T-helper 17 cell (primary cell): Measurements from ENCODE around the gene DIP2C. TPM values are rescaled to one million over a fixed set of nuclear protein-coding genes. Genes with fewer than 3 reads are reported as not detected.

Experiments
- ATAC-seq: fragments of 150-1000 bp; cut with Tn5 transposase; 2 replicates; pipeline ENCODE4 v1.10.0; 2021; ENCODE audit warnings: mild to moderate bottlenecking, moderate library complexity
- DNase-seq, 3 donors: peaks; one replicate each; pipeline versions ENCODE4 v3.0.0 to v3.0.0-alpha.2; 2020 to 2021
- H3K9me3 ChIP-seq: one replicate; pipeline ENCODE4 v1.7.0; 2013; ENCODE audit warnings: low read length, mild to moderate bottlenecking; ENCODE audit not compliant: control insufficient read depth, poor library complexity, severe bottlenecking
- H3K27ac Mint-ChIP-seq: one replicate; pipeline ENCODE4 v1.8.0; 2022; ENCODE audit warnings: mild to moderate bottlenecking, moderate library complexity, mixed read lengths
- H3K27me3 Mint-ChIP-seq: one replicate; pipeline ENCODE4 v1.8.0; 2022; ENCODE audit warnings: mixed read lengths
- H3K36me3 Mint-ChIP-seq: one replicate; pipeline ENCODE4 v1.8.0; 2022; ENCODE audit warnings: low read depth, mixed read lengths
- H3K4me1 Mint-ChIP-seq: one replicate; pipeline ENCODE4 v1.8.0; 2022; ENCODE audit warnings: mild to moderate bottlenecking, mixed read lengths
- H3K4me3 Mint-ChIP-seq: one replicate; pipeline ENCODE4 v1.8.0; 2022; ENCODE audit warnings: mild to moderate bottlenecking, moderate library complexity, mixed read lengths
- total RNA-seq, 4 donors: library from RNA in 2 of 4; stranded (reverse) in 2 of 4; gene quantifications; one replicate each; pipeline ENCODE4 v1.2.3 and lab custom pipeline; 2022 to 2026

The DIP2C gene
- total RNA-seq, 2 donors from 2014 or later, result 4.1 to 6.0 TPM

- ATAC-seq, result no peak
- H3K27ac Mint-ChIP-seq, result no peak overlapping the region
- H3K4me3 Mint-ChIP-seq, result no peak overlapping the region
- peaks cover 47% of the 10 kb centered on the region for H3K27me3 Mint-ChIP-seq
- H3K36me3 Mint-ChIP-seq, result no peaks in the 10 kb centered on the region
- H3K9me3 ChIP-seq, result no peaks in the 10 kb centered on the region
- DNase-seq, result no peak
- H3K4me1 Mint-ChIP-seq, result peaks cover 13% of the 10 kb centered on the region
These were observed 63.4 kb downstream of the DIP2C start for GRCh38 chr10:625751-626711.

- no peak for ATAC-seq
- no peak overlapping the region for H3K27ac Mint-ChIP-seq
- no peak overlapping the region for H3K4me3 Mint-ChIP-seq
- peaks cover 51% of the 10 kb centered on the region for H3K27me3 Mint-ChIP-seq
- DNase-seq, result no peak
- no peaks in the 10 kb centered on the region for H3K36me3 Mint-ChIP-seq
- H3K4me1 Mint-ChIP-seq, result peaks cover 14% of the 10 kb centered on the region
- H3K9me3 ChIP-seq, result no peaks in the 10 kb centered on the region
These were observed 64.2 kb downstream of the DIP2C start for GRCh38 chr10:625333-625696.

GRCh38 chr10:624605-625332, 64.7 kb downstream of the DIP2C start:
- no peak for ATAC-seq
- Mint-ChIP-seq H3K36me3 (no peaks in the 10 kb centered on the region), H3K27ac (no peak overlapping the region), H3K4me1 (peaks cover 16% of the 10 kb centered on the region), H3K4me3 (no peak overlapping the region), H3K27me3 (peaks cover 56% of the 10 kb centered on the region)
- no peaks in the 10 kb centered on the region for H3K9me3 ChIP-seq
- DNase-seq, result no peak

DNA sequence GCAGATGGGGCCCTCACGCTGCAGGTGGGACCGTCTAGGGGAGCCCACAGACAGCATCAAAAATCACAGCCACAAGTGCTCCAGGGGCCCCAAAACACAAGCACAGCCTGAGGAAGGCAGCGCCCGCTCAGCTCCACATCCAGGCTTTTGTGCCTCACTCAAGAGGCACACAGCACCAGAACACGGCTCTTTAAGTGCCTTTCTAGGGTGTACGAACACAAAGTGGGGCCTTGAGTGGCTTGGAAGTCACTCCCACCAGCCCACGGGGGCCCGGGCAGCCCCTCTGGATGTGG, 65.2 kb downstream of the DIP2C start:
- Mint-ChIP-seq H3K4me1 (peaks cover 16% of the 10 kb centered on the region), H3K27ac (no peak overlapping the region), H3K36me3 (no peaks in the 10 kb centered on the region), H3K27me3 (peaks cover 59% of the 10 kb centered on the region), H3K4me3 (no peak overlapping the region)
- ATAC-seq (no peak), DNase-seq (no peak)
- H3K9me3 ChIP-seq, result no peaks in the 10 kb centered on the region

GRCh38 chr10:623477-624311, 65.8 kb downstream of the DIP2C start:
- peaks cover 59% of the 10 kb centered on the region for H3K27me3 Mint-ChIP-seq
- peaks cover 11% of the 10 kb centered on the region for H3K4me1 Mint-ChIP-seq
- H3K9me3 ChIP-seq, result no peaks in the 10 kb centered on the region
- H3K27ac Mint-ChIP-seq, result no peak overlapping the region
- H3K4me3 Mint-ChIP-seq, result no peak overlapping the region
- ATAC-seq (no peak), DNase-seq (no peak)
- no peaks in the 10 kb centered on the region for H3K36me3 Mint-ChIP-seq

GRCh38 chr10:623014-623413, 66.5 kb downstream of the DIP2C start:
- Mint-ChIP-seq H3K27ac (no peak overlapping the region), H3K4me3 (no peak overlapping the region), H3K4me1 (peaks cover 9% of the 10 kb centered on the region), H3K27me3 (peaks cover 60% of the 10 kb centered on the region), H3K36me3 (no peaks in the 10 kb centered on the region)
- no peaks in the 10 kb centered on the region for H3K9me3 ChIP-seq
- DNase-seq (no peak), ATAC-seq (no peak)

DNA sequence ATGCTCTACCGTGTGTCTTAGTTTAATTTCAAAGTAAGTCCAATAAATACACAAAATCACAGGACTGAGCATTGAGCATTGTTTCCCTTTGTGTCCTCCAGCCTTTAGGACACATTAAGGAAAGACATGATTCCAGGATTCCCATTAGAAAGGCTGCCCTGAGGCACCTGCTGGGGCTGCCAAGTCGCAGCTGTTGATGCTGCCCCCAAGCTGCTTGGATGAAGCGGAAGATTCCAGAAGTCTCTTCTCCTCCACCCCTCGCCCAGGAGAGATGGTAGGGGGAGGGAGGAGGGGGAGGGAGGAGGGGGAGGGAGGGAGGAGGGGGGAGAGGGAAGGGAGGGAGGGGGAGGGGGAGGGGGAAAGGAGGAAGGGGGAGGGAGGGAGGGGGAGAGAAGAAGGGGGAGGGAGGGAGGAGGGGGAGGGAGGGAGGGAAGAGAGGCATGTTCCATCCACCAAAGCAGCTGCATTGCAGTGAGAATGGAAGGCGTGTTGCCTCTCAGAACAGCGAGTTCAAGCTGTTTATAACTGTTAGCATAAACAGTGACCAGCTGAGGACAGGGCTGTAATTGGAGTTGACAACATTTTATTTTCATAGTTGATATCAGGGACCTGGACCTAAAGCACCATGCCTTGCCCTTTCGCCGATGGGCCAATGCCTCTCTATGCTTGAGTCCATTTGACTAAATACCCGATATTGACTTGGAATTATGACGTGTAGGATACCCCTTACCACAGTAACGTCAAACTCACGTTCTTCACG, 67.3 kb downstream of the DIP2C start:
- ATAC-seq, result no peak
- peaks cover 64% of the 10 kb centered on the region for H3K27me3 Mint-ChIP-seq
- H3K4me1 Mint-ChIP-seq, result peaks cover 9% of the 10 kb centered on the region
- no peak overlapping the region for H3K4me3 Mint-ChIP-seq
- no peak overlapping the region for H3K27ac Mint-ChIP-seq
- DNase-seq, result no peak
- H3K9me3 ChIP-seq, result no peaks in the 10 kb centered on the region
- no peaks in the 10 kb centered on the region for H3K36me3 Mint-ChIP-seq

DNA sequence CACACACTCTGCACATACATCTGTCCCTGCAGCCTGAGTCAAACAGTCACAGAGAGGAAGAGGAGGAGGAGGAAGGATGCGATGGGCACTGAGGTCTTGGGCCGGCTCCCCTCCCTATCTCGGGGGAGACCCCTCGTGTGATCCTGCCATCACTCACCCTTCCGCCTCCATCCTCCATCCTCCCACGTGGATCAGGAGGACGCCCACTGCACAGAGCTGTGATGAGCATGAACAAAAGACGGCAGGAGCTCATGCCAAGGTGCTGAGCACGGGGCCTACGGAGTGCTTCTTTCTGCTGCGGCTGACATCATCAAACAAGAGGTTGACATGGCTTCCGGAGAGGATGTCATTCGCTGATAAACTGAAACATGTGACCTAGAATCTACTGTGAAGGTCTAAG, 68.0 kb downstream of the DIP2C start:
- ATAC-seq (no peak), DNase-seq (no peak)
- Mint-ChIP-seq H3K36me3 (no peaks in the 10 kb centered on the region), H3K27ac (no peak overlapping the region), H3K27me3 (peaks cover 70% of the 10 kb centered on the region), H3K4me3 (no peak overlapping the region), H3K4me1 (peaks cover 9% of the 10 kb centered on the region)
- no peaks in the 10 kb centered on the region for H3K9me3 ChIP-seq

- Mint-ChIP-seq H3K4me3 (no peak overlapping the region), H3K27ac (no peak overlapping the region), H3K36me3 (no peaks in the 10 kb centered on the region), H3K4me1 (peaks cover 9% of the 10 kb centered on the region), H3K27me3 (peaks cover 75% of the 10 kb centered on the region)
- ATAC-seq (no peak), DNase-seq (no peak)
- H3K9me3 ChIP-seq, result no peaks in the 10 kb centered on the region
These were observed 68.5 kb downstream of the DIP2C start for GRCh38 chr10:620971-621370.

- Mint-ChIP-seq H3K36me3 (no peaks in the 10 kb centered on the region), H3K4me1 (peaks cover 9% of the 10 kb centered on the region), H3K27me3 (peaks cover 71% of the 10 kb centered on the region), H3K27ac (no peak overlapping the region), H3K4me3 (no peak overlapping the region)
- no peaks in the 10 kb centered on the region for H3K9me3 ChIP-seq
- ATAC-seq (no peak), DNase-seq (no peak)
These were observed 69.1 kb downstream of the DIP2C start for GRCh38 chr10:620417-620816.

DNA sequence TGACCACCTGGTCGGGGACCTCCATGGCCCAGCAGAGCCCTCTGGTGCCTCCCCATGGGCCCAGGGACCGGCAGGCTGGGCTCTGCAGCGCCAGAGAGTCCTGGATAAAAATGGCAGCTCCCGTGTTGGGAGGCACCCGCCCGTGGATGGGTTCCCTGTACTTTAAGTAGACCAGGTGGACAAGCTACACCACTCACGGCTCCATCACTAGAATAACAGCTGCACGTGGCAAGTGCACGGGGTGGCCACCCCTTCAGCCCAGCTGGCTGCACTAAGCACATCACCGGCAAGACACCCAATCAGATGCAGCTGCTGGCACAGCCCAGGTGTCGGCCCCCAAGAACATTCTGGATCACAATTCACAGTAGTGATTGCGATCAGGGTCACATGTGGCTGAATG, 69.8 kb downstream of the DIP2C start:
- Mint-ChIP-seq H3K27me3 (peaks cover 70% of the 10 kb centered on the region), H3K4me1 (peaks cover 9% of the 10 kb centered on the region), H3K27ac (no peak overlapping the region), H3K36me3 (no peaks in the 10 kb centered on the region), H3K4me3 (no peak overlapping the region)
- no peaks in the 10 kb centered on the region for H3K9me3 ChIP-seq
- ATAC-seq, result no peak
- no peak for DNase-seq

DNA sequence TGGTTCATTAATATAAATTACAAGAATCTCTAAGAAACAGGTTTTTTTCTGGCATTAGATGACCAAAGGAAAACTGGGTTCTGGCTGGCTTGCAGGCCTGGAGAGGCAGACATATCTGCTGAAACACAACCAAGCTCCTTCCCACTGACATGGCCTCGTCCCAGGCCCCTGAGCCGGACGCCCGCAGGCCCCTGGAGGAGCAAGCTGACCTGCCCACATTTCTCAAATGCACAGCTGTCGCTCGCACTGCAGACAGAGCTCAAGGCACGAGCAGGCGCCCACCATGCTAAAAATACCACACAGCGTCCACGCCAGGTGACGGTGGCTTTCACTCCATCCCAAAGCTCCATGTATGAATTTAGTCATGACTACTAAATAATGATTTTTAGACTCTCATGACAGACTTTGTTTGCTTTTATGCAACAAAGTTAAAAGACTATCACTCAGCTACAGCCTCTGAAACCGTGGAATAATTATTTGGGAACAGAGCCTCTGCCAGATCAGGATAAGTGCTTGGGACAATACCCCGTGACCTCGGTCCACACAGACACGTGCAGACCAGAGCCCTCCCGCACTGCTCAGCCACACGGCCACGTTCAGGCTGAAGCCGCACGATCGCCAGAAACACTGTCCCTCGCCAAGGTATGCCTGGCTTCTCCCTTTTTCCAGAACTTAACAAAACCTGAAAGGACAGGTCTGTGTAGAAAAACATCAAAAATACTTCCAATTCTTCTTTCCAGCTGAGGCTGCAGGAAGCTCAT, 71.1 kb downstream of the DIP2C start:
- peaks cover 9% of the 10 kb centered on the region for H3K4me1 Mint-ChIP-seq
- ATAC-seq, result no peak
- no peaks in the 10 kb centered on the region for H3K9me3 ChIP-seq
- peaks cover 69% of the 10 kb centered on the region for H3K27me3 Mint-ChIP-seq
- H3K27ac Mint-ChIP-seq, result no peak overlapping the region
- no peak for DNase-seq
- H3K36me3 Mint-ChIP-seq, result no peaks in the 10 kb centered on the region
- H3K4me3 Mint-ChIP-seq, result no peak overlapping the region
